ENCODE measurements around the gene NFKB1. TPM values are rescaled to one million over a fixed set of nuclear protein-coding genes. Genes with fewer than 3 reads are reported as not detected.

Gene NFKB1
- total RNA-seq, 2 donors from 2014 or later = 57.6 to 61.6 TPM

DNA sequence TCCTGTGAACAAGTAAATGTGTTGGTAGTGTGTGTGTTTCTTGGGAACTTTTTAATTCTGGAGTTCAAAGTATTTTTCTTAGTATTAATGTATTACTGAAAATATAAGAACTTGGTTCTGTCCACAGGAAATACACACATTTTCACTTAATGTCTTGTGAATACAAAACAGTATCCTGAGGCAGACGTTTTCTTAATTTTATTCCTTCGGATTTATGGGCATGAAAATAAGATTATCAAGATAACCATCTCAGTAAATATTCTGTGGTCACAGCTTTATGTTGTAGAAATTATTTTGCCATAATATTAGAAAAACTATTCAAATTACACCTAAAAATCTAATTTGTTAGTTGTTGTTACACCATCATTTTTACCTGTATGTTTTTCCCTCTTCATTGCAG is 29.8 kb downstream of the NFKB1 start:
- no peaks in the 10 kb centered on the region for H3K4me1 ChIP-seq
- H3K4me3 ChIP-seq = no peak overlapping the region
- H3K9ac ChIP-seq (ENCODE audit: low read depth in 2 of 2, low read length in 2 of 2) = no peak overlapping the region
- intact Hi-C loops (cut with DNase I) = no loop called here
- H3K27me3 ChIP-seq = no peaks in the 10 kb centered on the region
- no peak for DNase-seq
- no peaks in the 10 kb centered on the region for H3K9me3 ChIP-seq
- H3K36me3 ChIP-seq = no peaks in the 10 kb centered on the region
- TF ChIP-seq CTCF (IDR thresholded peaks at IDR 0.05) = no peak
- H3K27ac ChIP-seq = no peak overlapping the region

- no peaks in the 10 kb centered on the region for H3K4me1 ChIP-seq
- no peaks in the 10 kb centered on the region for H3K36me3 ChIP-seq
- TF ChIP-seq CTCF (IDR thresholded peaks at IDR 0.05) = no peak
- H3K27me3 ChIP-seq = no peaks in the 10 kb centered on the region
- H3K4me3 ChIP-seq = no peak overlapping the region
- intact Hi-C loops (cut with DNase I) = no loop called here
- H3K27ac ChIP-seq = no peak overlapping the region
- no peak overlapping the region for H3K9ac ChIP-seq (ENCODE audit: low read depth in 2 of 2, low read length in 2 of 2)
- no peak for DNase-seq
- no peaks in the 10 kb centered on the region for H3K9me3 ChIP-seq
Observed at GRCh38 chr4:102531462-102531861, 30.3 kb downstream of the NFKB1 start.

GRCh38 chr4:102533348-102533747 is 32.2 kb downstream of the NFKB1 start:
- no peak for TF ChIP-seq CTCF (IDR thresholded peaks at IDR 0.05)
- Histone ChIP-seq H3K36me3 (no peaks in the 10 kb centered on the region), H3K27me3 (no peaks in the 10 kb centered on the region), H3K27ac (no peak overlapping the region), H3K9me3 (no peaks in the 10 kb centered on the region), H3K4me3 (no peak overlapping the region), H3K4me1 (no peaks in the 10 kb centered on the region), H3K9ac (ENCODE audit: low read depth in 2 of 2, low read length in 2 of 2) (no peak overlapping the region)
- intact Hi-C loops (cut with DNase I) = no loop called here
- no peak for DNase-seq

DNA sequence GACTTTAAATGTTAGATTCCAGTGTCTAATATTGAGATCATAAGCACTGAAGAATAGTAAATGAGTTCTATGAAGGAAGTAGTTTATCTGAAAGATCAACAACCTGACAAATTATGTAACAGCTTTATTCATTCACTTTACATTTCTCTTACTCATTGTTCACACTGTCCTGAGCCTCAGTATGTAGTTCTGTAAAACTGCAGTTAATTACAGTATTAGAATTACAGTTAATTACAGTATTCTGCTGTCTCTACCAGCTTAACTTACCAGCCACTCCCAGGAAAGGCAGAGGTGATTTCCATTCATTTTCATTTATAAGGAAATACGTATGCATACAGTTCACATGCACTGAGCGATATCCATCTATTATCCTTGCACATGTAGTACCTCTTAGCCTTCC is 32.7 kb downstream of the NFKB1 start:
- TF ChIP-seq CTCF (IDR thresholded peaks at IDR 0.05) = no peak
- intact Hi-C loops (cut with DNase I) = no loop called here
- H3K36me3 ChIP-seq = no peaks in the 10 kb centered on the region
- no peak for DNase-seq
- no peaks in the 10 kb centered on the region for H3K9me3 ChIP-seq
- no peak overlapping the region for H3K27ac ChIP-seq
- no peak overlapping the region for H3K9ac ChIP-seq (ENCODE audit: low read depth in 2 of 2, low read length in 2 of 2)
- no peaks in the 10 kb centered on the region for H3K27me3 ChIP-seq
- H3K4me3 ChIP-seq = no peak overlapping the region
- H3K4me1 ChIP-seq = no peaks in the 10 kb centered on the region

GRCh38 chr4:102534845-102535244 is 33.7 kb downstream of the NFKB1 start:
- Histone ChIP-seq H3K9me3 (no peaks in the 10 kb centered on the region), H3K27me3 (no peaks in the 10 kb centered on the region), H3K27ac (no peak overlapping the region), H3K4me1 (no peaks in the 10 kb centered on the region), H3K9ac (ENCODE audit: low read depth in 2 of 2, low read length in 2 of 2) (no peak overlapping the region), H3K36me3 (no peaks in the 10 kb centered on the region), H3K4me3 (no peak overlapping the region)
- DNase-seq = no peak
- TF ChIP-seq CTCF (IDR thresholded peaks at IDR 0.05) = no peak
- intact Hi-C loops (cut with DNase I) = no loop called here
